HepG2 (cell line): ENCODE measurements around the gene MYRIP. TPM values are rescaled to one million over a fixed set of nuclear protein-coding genes. Genes with fewer than 3 reads are reported as not detected.
A peak's percentile ranks its signal among the peaks of the same experiment; 100 is the strongest.

Experiments used
- ATAC-seq: fragments of 200-7000 bp; cut with Tn5 transposase; 3 replicates; pipeline ENCODE4 v1.9.1; 2020; ENCODE audit warnings: mild to moderate bottlenecking, moderate library complexity
- BruUV-seq: library from RNA; stranded (reverse); fragments of 400-500 nt; replicated peaks from 2 replicates; lab custom pipeline; 2021; lab: Mats Ljungman, UMichigan
- CTCF ChIA-PET: fragments of 300-600 bp; formaldehyde crosslinking; extraction: SDS; loops from one replicate; lab custom pipeline; 2021; ENCODE audit warnings: low total read pairs, inconsistent platforms, low intra/inter-chr PET ratio; lab: Yijun Ruan, JAX
- POLR2A ChIA-PET: fragments of 350-600 bp; sonication (Branson Sonifier 250); formaldehyde crosslinking; loops from one replicate; lab custom pipeline; 2020; ENCODE audit warnings: antibody characterized with exemption, inconsistent platforms; lab: Yijun Ruan, JAX
- DNase-seq: peaks from one replicate; pipeline ENCODE4 v3.0.0-alpha.2; 2015; ENCODE audit warnings: low spot score
- FAIRE-seq: peaks from 3 replicates; lab custom pipeline; 2011; peaks lifted over from hg19 to GRCh38; lab: Jason Lieb, UNC
- H2AFZ ChIP-seq: one replicate; pipeline ENCODE4 v1.6.1; 2011; ENCODE audit warnings: low read length, inconsistent platforms
- H3K27ac ChIP-seq: fragments of 300-600 bp; 3 replicates; pipeline ENCODE4 v1.8.0; 2011; ENCODE audit warnings: mixed run types, mild to moderate bottlenecking, mixed read lengths, low read length, inconsistent platforms; ENCODE audit not compliant: insufficient read depth; ENCODE audit errors: extremely low read length
- H3K27me3 ChIP-seq, 2 experiments: fragments of 200-600 bp in 1 of 2; 2 replicates in 1 of 2; 3 replicates in 1 of 2; pipeline versions ENCODE4 v1.6.0 to v1.8.0; 2011; ENCODE audit warnings: low read length in 2 of 2, mild to moderate bottlenecking in 2 of 2, moderate library complexity in 2 of 2, inconsistent platforms in 1 of 2; ENCODE audit not compliant: insufficient read depth in 2 of 2, control insufficient read depth in 1 of 2
- H3K36me3 ChIP-seq, 2 experiments: fragments of 200-600 bp in 1 of 2; replicated peaks in 1 of 2; 2 replicates in 1 of 2; 3 replicates in 1 of 2; pipeline versions ENCODE4 v1.5.1 to v1.8.0; 2011; ENCODE audit warnings: low read length in 2 of 2, inconsistent platforms in 1 of 2; ENCODE audit not compliant: insufficient read depth in 2 of 2, control insufficient read depth in 1 of 2
- H3K4me1 ChIP-seq: 2 replicates; pipeline ENCODE4 v1.5.1; 2012; ENCODE audit warnings: low read length, inconsistent platforms; ENCODE audit not compliant: insufficient read depth
- H3K4me2 ChIP-seq: 2 replicates; pipeline ENCODE4 v1.6.0; 2011; ENCODE audit warnings: low read depth, low read length, inconsistent platforms
- H3K4me3 ChIP-seq, 3 experiments: fragments of 200-600 bp in 1 of 3; sonication (generic), shearing (Covaris generic) in 1 of 3; replicated peaks in 1 of 3; 2 replicates each; pipeline ENCODE4 v1.5.1; 2011 to 2016; ENCODE audit warnings: low read length in 3 of 3, inconsistent platforms in 2 of 3, low read depth in 2 of 3, mild to moderate bottlenecking in 2 of 3, control low read depth in 1 of 3, mixed read lengths in 1 of 3; ENCODE audit not compliant: insufficient read depth in 1 of 3
- H3K79me2 ChIP-seq: one replicate; pipeline ENCODE4 v1.6.1; 2011; ENCODE audit warnings: low read length, inconsistent platforms; ENCODE audit not compliant: insufficient read depth
- H3K9ac ChIP-seq: 2 replicates; pipeline ENCODE4 v1.6.0; 2011; ENCODE audit warnings: mild to moderate bottlenecking, low read depth, low read length, inconsistent platforms; ENCODE audit not compliant: insufficient read depth
- H3K9me3 ChIP-seq: 2 replicates; pipeline ENCODE4 v1.5.1; 2012; ENCODE audit warnings: mild to moderate bottlenecking, low read length
- H4K20me1 ChIP-seq: 2 replicates; pipeline ENCODE4 v1.6.0; 2011; ENCODE audit warnings: inconsistent platforms, mild to moderate bottlenecking, low read length, moderate library complexity; ENCODE audit not compliant: insufficient read depth
- AFF4 ChIP-seq: sonication (generic); formaldehyde crosslinking; IDR thresholded peaks from 2 replicates; pipeline ENCODE4 v1.4.0; 2020; ENCODE audit warnings: missing genetic modification reagents
- CBX2 ChIP-seq, 2 experiments: fragments of 200-600 bp in 1 of 2; sonication (generic); formaldehyde crosslinking in 1 of 2; IDR thresholded peaks; 2 replicates each; pipeline versions ENCODE4 v1.7.0 to v1.8.1; 2018 to 2022; ENCODE audit warnings: low read depth in 2 of 2, low read length in 1 of 2, mild to moderate bottlenecking in 1 of 2, missing genetic modification reagents in 1 of 2
- FOXA1 ChIP-seq, 2 experiments: fragments of 450-650 bp in 1 of 2; sonication (generic) in 1 of 2; formaldehyde crosslinking in 1 of 2; IDR thresholded peaks; 2 replicates each; pipeline versions ENCODE4 v1.4.0 to v1.6.1; 2016 to 2020; ENCODE audit warnings: missing genetic modification reagents in 1 of 2
- FOXJ3 ChIP-seq: sonication (generic); formaldehyde crosslinking; IDR thresholded peaks from 2 replicates; pipeline ENCODE4 v1.4.0; 2020; ENCODE audit warnings: missing genetic modification reagents, mild to moderate bottlenecking, borderline replicate concordance
- JUNB ChIP-seq: sonication (generic); formaldehyde crosslinking; IDR thresholded peaks from 2 replicates; pipeline ENCODE4 v1.8.0; 2022; ENCODE audit warnings: missing genetic modification reagents, mild to moderate bottlenecking, borderline replicate concordance
- NFIC ChIP-seq: IDR thresholded peaks from 2 replicates; pipeline ENCODE4 v1.6.1; 2012; ENCODE audit warnings: mild to moderate bottlenecking, low read length, inconsistent platforms
- NR2F6 ChIP-seq, 2 experiments: IDR thresholded peaks; 2 replicates each; pipeline ENCODE4 v1.6.1; 2016; ENCODE audit warnings: antibody characterized with exemption in 1 of 2, mild to moderate bottlenecking in 1 of 2
- PPARG ChIP-seq: conservative IDR thresholded peaks from 2 replicates; pipeline ENCODE4 v1.6.1; 2016; ENCODE audit warnings: missing biosample characterization, missing genetic modification reagents
- TFE3 ChIP-seq: IDR thresholded peaks from 2 replicates; pipeline ENCODE4 v1.6.1; 2016
- ZGPAT ChIP-seq: IDR thresholded peaks from 2 replicates; pipeline ENCODE4 v1.6.1; 2016; ENCODE audit warnings: mild to moderate bottlenecking
- ZNF503 ChIP-seq: sonication (generic); formaldehyde crosslinking; IDR thresholded peaks from 2 replicates; pipeline ENCODE4 v1.4.0; 2020; ENCODE audit warnings: missing genetic modification reagents
- ZNF605 ChIP-seq: sonication (generic); formaldehyde crosslinking; IDR thresholded peaks from 2 replicates; pipeline ENCODE4 v1.8.0; 2022; ENCODE audit warnings: mild to moderate bottlenecking, missing genetic modification reagents
- ZNF614 ChIP-seq: IDR thresholded peaks from 2 replicates; pipeline ENCODE4 v1.6.1; 2018; ENCODE audit warnings: missing biosample characterization, missing genetic modification reagents, inconsistent platforms, borderline replicate concordance
- WGBS: methylation state at CpG from one replicate; pipeline ENCODE4 v1.1.6; 2017; ENCODE audit warnings: low lambda C conversion rate; 5-methylcytosine and 5-hydroxymethylcytosine counted together
- in situ Hi-C: cut with HindIII; loops from 2 replicates; pipeline ENCODE4 v1.10.0; 2017; ENCODE audit warnings: low pct_unique_long_range_greater_than_20kb; ENCODE audit not compliant: extremely low pct_ligation_motif_present
- intact Hi-C: fragments of 100-400 bp; cut with micrococcal nuclease; formaldehyde crosslinking; loops from one replicate; pipeline ENCODE4 v1.10.0; 2022; ENCODE audit not compliant: unreplicated experiment
- polyA plus RNA-seq, 8 experiments: library from polyadenylated mRNA; depleted of rRNA in 3 of 8; stranded (reverse) in 7 of 8; unstranded in 1 of 8; fragments of >200 nt; fragmentation: Illumina TruSeq in 4 of 8; extraction: Trizol in 4 of 8; gene quantifications; 2 replicates each; pipeline versions ENCODE4 v1.2.1 to v1.2.3, GENCODE V29; 2011 to 2016; ENCODE audit warnings: low read depth in 4 of 8, missing spikeins in 1 of 8, mixed read lengths in 1 of 8; ENCODE audit not compliant: insufficient read depth in 1 of 8
- total RNA-seq, 5 experiments: library from RNA; depleted of rRNA; stranded (reverse); fragments of >200 nt; fragmentation: Illumina TruSeq; extraction: Trizol; gene quantifications; 2 replicates each; pipeline ENCODE4 v1.2.3, GENCODE V29; 2016; ENCODE audit warnings: low read depth in 1 of 5

Gene MYRIP
- total and polyA plus RNA-seq, 2 of the 13 experiments (the other 11 are each of a cell fraction or from before 2014, with no cell fraction given) = 0.64 to 0.84 TPM

- Histone ChIP-seq H3K79me2 (no peaks in the 10 kb centered on the region), H3K27me3 (peaks cover 0 to 1% of the 10 kb centered on the region in 2 experiments; a peak in 1 of 5 replicates), H3K9ac (peak overlapping the region; percentile 44; the same call in 1 of the 2 replicates), H4K20me1 (no peaks in the 10 kb centered on the region), H3K4me3 (peak overlapping the region in 1 of 3 experiments; percentile 5; a peak in 1 of 6 replicates), H3K4me2 (peak overlapping the region; percentile 49), H3K9me3 (no peaks in the 10 kb centered on the region), H3K4me1 (peaks cover 48% of the 10 kb centered on the region), H3K27ac (peak overlapping the region; percentile 64), H3K36me3 (no peaks in the 10 kb centered on the region), H2AFZ (no peak overlapping the region)
- no TSS peak for BruUV-seq
- intact Hi-C loops (loop anchor here (10.0 kb wide), 1 partner anchor 384 kb away; no protein-coding TSS in a partner anchor), in situ Hi-C loops (no loop called here)
- DNase-seq (peak; percentile 86), ATAC-seq (peak; percentile 94), FAIRE-seq (peak; percentile 60)
- POLR2A ChIA-PET = interaction anchor here (0.8 kb wide), 1 partner anchor 10 kb away, joined by 3 read pairs; no protein-coding TSS in a partner anchor
- CTCF ChIA-PET = no interaction called here
- WGBS = 4% methylated on average over 3 of the region's 3 CpGs
- no peak for TF ChIP-seq ZNF614 (CRISPR knock-in tag)
- TF ChIP-seq ZNF503 = 0 out of 2 replicates have a peak, but pooled peaks have one; percentile 25
- TF ChIP-seq FOXA1 (IDR thresholded peaks at IDR 0.05) = no peak
- 0 out of 2 replicates have a peak, but pooled peaks have one; percentile 18 for TF ChIP-seq FOXA1 (CRISPR knock-in tag; IDR thresholded peaks at IDR 0.05)
- 0 out of 2 replicates have a peak, but pooled peaks have one; percentile 18 for TF ChIP-seq PPARG (CRISPR knock-in tag)
- 0 out of 2 replicates have a peak, but pooled peaks have one; percentile 43 for TF ChIP-seq NR2F6 (IDR thresholded peaks at IDR 0.05)
- peak; percentile 27; the same call in 1 of the 2 replicates for TF ChIP-seq NR2F6 (CRISPR knock-in tag; IDR thresholded peaks at IDR 0.05)
- TF ChIP-seq FOXJ3 = 0 out of 2 replicates have a peak, but pooled peaks have one; percentile 24
- TF ChIP-seq CBX2 (IDR thresholded peaks at IDR 0.05; ENCODE audit: low read depth, low read length) = no peak
- TF ChIP-seq CBX2 (CRISPR knock-in tag; IDR thresholded peaks at IDR 0.05; ENCODE audit: low read depth) = no peak
- no peak for TF ChIP-seq ZNF605
- TF ChIP-seq JUNB = peak; percentile 55; the same call in 1 of the 2 replicates
- TF ChIP-seq ZGPAT (CRISPR knock-in tag) = 0 out of 2 replicates have a peak, but pooled peaks have one; percentile 35
- no peak for TF ChIP-seq AFF4
- peak; percentile 54; the same call in 1 of the 2 replicates for TF ChIP-seq NFIC
- peak; percentile 75 for TF ChIP-seq TFE3
These were observed 101.5 kb downstream of the MYRIP start for GRCh38 chr3:39910826-39911464.
